Articular chondrocyte of knee joint (primary cell): Measurements from ENCODE around the gene RHBDF2. TPM values are rescaled to one million over a fixed set of nuclear protein-coding genes. Genes with fewer than 3 reads are reported as not detected.

ENCODE experiments used
- total RNA-seq: library from RNA; depleted of rRNA; stranded (reverse); fragments of >200 nt; gene quantifications from 2 replicates; pipeline ENCODE4 v1.2.3, GENCODE V29; 2012

Gene RHBDF2
- total RNA-seq, result 5.9 and 6.5 TPM in 2 replicates

GRCh38 chr17:76501018-76501826 lies at the start of gene RHBDF2:
RHBDF2 (minus strand) TSS chr17:76501423; CDS start chr17:76481524, 19,899 bp downstream.

GRCh38 chr17:76539631-76540271 lies 38.5 kb upstream of the RHBDF2 start, which contains the start of gene PRCD:
PRCD (plus strand) TSS chr17:76540044; CDS start chr17:76540142, 98 bp downstream.

GRCh38 chr17:76537578-76538280 lies 36.5 kb upstream of the RHBDF2 start, which contains the start of gene CYGB:
CYGB (minus strand) TSS chr17:76537709; CDS start chr17:76537542, 167 bp downstream.

GRCh38 chr17:76467366-76467765 lies 33.9 kb downstream of the RHBDF2 start, which contains the start of gene AANAT:
AANAT (plus strand) TSS chr17:76467603; CDS start chr17:76468747, 1,144 bp downstream.

GRCh38 chr17:76452660-76453430 lies 48.4 kb downstream of the RHBDF2 start, which contains the start of gene UBE2O:
UBE2O (minus strand) TSS chr17:76453152; CDS start chr17:76453141, 11 bp downstream.

Other genes with a start within 250 kb of the RHBDF2 start
- 3.2 and 3.4 TPM in 2 replicates for gene UBALD2, start 236.1 kb downstream of the RHBDF2 start, total RNA-seq
- 2.3 and 2.4 TPM in 2 replicates for gene QRICH2, start 193.1 kb downstream of the RHBDF2 start, total RNA-seq
- 43.2 and 60.4 TPM in 2 replicates for gene PRPSAP1, start 147.5 kb downstream of the RHBDF2 start, total RNA-seq
- gene SPHK1, start 116.8 kb downstream of the RHBDF2 start, total RNA-seq, result 18.1 and 32.8 TPM in 2 replicates
- gene UBE2O, start 48.3 kb downstream of the RHBDF2 start, total RNA-seq, result 20.6 and 24.2 TPM in 2 replicates
- gene AANAT, start 33.8 kb downstream of the RHBDF2 start, total RNA-seq, result not detected in 2 replicates
- 10.7 and 12.6 TPM in 2 replicates for gene CYGB, start 36.3 kb upstream of the RHBDF2 start, total RNA-seq
- 1.6 and 3.0 TPM in 2 replicates for gene PRCD, start 38.6 kb upstream of the RHBDF2 start, total RNA-seq
- 0.78 and 1.4 TPM in 2 replicates for gene ST6GALNAC2, start 84.4 kb upstream of the RHBDF2 start, total RNA-seq
- gene ST6GALNAC1, start 142.3 kb upstream of the RHBDF2 start, total RNA-seq, result not detected in 2 replicates
- 280 and 305 TPM in 2 replicates for gene MXRA7, start 209.5 kb upstream of the RHBDF2 start, total RNA-seq
- gene JMJD6, start 225.2 kb upstream of the RHBDF2 start, total RNA-seq, result 13.4 and 13.5 TPM in 2 replicates
- gene METTL23, start 225.4 kb upstream of the RHBDF2 start, total RNA-seq, result 18.7 and 20.1 TPM in 2 replicates
- gene SRSF2, start 235.9 kb upstream of the RHBDF2 start, total RNA-seq, result 98.6 and 126 TPM in 2 replicates
- gene MFSD11, start 236.7 kb upstream of the RHBDF2 start, total RNA-seq, result 40.6 and 42.6 TPM in 2 replicates